K562 (cell line): ENCODE results near the gene ACYP2. TPM values are rescaled to one million over a fixed set of nuclear protein-coding genes. Genes with fewer than 3 reads are reported as not detected.

Source experiments
- ATAC-seq: fragments of 200-7000 bp; cut with Tn5 transposase; 3 replicates; pipeline ENCODE4 v1.9.1; 2020; ENCODE audit warnings: moderate library complexity
- BruUV-seq: library from RNA; stranded (reverse); fragments of 400-500 nt; replicated peaks from 2 replicates; lab custom pipeline; 2021; lab: Mats Ljungman, UMichigan
- CTCF ChIA-PET: fragments of 300-600 bp; formaldehyde crosslinking; extraction: SDS; loops from one replicate; lab custom pipeline; 2021; ENCODE audit warnings: low intra/inter-chr PET ratio; lab: Yijun Ruan, JAX
- POLR2A ChIA-PET: fragments of 300-600, 350-650 bp; sonication (Branson Sonifier 250); formaldehyde crosslinking; extraction: SDS; loops from one replicate; lab custom pipeline; 2021; ENCODE audit warnings: antibody characterized with exemption, inconsistent platforms; lab: Yijun Ruan, JAX
- DNase-seq, 4 experiments: peaks; one replicate each; pipeline versions ENCODE4 v3.0.0 to v3.0.0-alpha.2; 2011 to 2018; ENCODE audit warnings: low spot score in 3 of 4, mixed read lengths in 3 of 4; ENCODE audit errors: extremely low read depth in 1 of 4
- FAIRE-seq: peaks from 2 replicates; lab custom pipeline; 2011; peaks lifted over from hg19 to GRCh38; lab: Jason Lieb, UNC
- H2AFZ ChIP-seq: 2 replicates; pipeline ENCODE4 v1.6.0; 2011; ENCODE audit warnings: low read depth, low read length, control low read depth, inconsistent platforms
- H3K27ac ChIP-seq: fragments of 200-600 bp; 3 replicates; pipeline ENCODE4 v1.8.0; 2011; ENCODE audit warnings: low read depth, mild to moderate bottlenecking, control low read depth, inconsistent platforms, low read length, moderate library complexity, mixed read lengths; ENCODE audit errors: extremely low read depth
- H3K27me3 ChIP-seq, 2 experiments: fragments of 300-600 bp in 1 of 2; 2 replicates in 1 of 2; 3 replicates in 1 of 2; pipeline versions ENCODE4 v1.6.0 to v1.8.0; 2011; ENCODE audit warnings: inconsistent platforms in 2 of 2, low read length in 2 of 2, mild to moderate bottlenecking in 1 of 2, mixed read lengths in 1 of 2, moderate library complexity in 1 of 2; ENCODE audit not compliant: control insufficient read depth in 2 of 2, insufficient read depth in 2 of 2
- H3K36me3 ChIP-seq: fragments of 300-600 bp; 3 replicates; pipeline ENCODE4 v1.8.0; 2011; ENCODE audit warnings: mild to moderate bottlenecking, low read length, inconsistent platforms; ENCODE audit not compliant: control insufficient read depth, insufficient read depth
- H3K4me1 ChIP-seq, 2 experiments: fragments of 200-600 bp in 1 of 2; replicated peaks in 1 of 2; 2 replicates in 1 of 2; 3 replicates in 1 of 2; pipeline versions ENCODE4 v1.5.1 to v1.8.0; 2011; ENCODE audit warnings: inconsistent platforms in 2 of 2, low read length in 2 of 2, mild to moderate bottlenecking in 1 of 2, mixed read lengths in 1 of 2, moderate library complexity in 1 of 2; ENCODE audit not compliant: control insufficient read depth in 2 of 2, insufficient read depth in 2 of 2
- H3K4me2 ChIP-seq: 2 replicates; pipeline ENCODE4 v1.6.1; 2011; ENCODE audit warnings: low read length, control low read depth, inconsistent platforms, mixed read lengths; ENCODE audit not compliant: insufficient read depth
- H3K4me3 ChIP-seq: fragments of 200-600 bp; sonication (generic), shearing (Covaris generic); 2 replicates; pipeline ENCODE4 v1.5.1; 2016; ENCODE audit warnings: control low read depth, inconsistent platforms
- H3K79me2 ChIP-seq: fragments of 200-600 bp; 3 replicates; pipeline ENCODE4 v1.8.0; 2011; ENCODE audit warnings: low read length, inconsistent platforms; ENCODE audit not compliant: control insufficient read depth, insufficient read depth
- H3K9ac ChIP-seq, 2 experiments: 2 replicates each; pipeline versions ENCODE4 v1.6.0 to v1.6.1; 2011; ENCODE audit warnings: low read depth in 2 of 2, low read length in 2 of 2, control low read depth in 1 of 2, inconsistent platforms in 1 of 2, mild to moderate bottlenecking in 1 of 2, mixed read lengths in 1 of 2; ENCODE audit not compliant: insufficient read depth in 1 of 2
- H3K9me1 ChIP-seq: one replicate; pipeline ENCODE4 v1.6.0; 2011; ENCODE audit warnings: inconsistent platforms, mild to moderate bottlenecking, low read length, moderate library complexity; ENCODE audit not compliant: control insufficient read depth, insufficient read depth
- H3K9me3 ChIP-seq: replicated peaks from 2 replicates; pipeline ENCODE4 v1.5.1; 2011; ENCODE audit warnings: low read depth, low read length, inconsistent platforms; ENCODE audit not compliant: control insufficient read depth, insufficient read depth
- H4K20me1 ChIP-seq: replicated peaks from 2 replicates; pipeline ENCODE4 v1.6.1; 2011; ENCODE audit warnings: low read length, inconsistent platforms, mixed read lengths; ENCODE audit not compliant: control insufficient read depth, insufficient read depth
- CBFA2T2 ChIP-seq: fragments of 450-650 bp; conservative IDR thresholded peaks from 2 replicates; pipeline ENCODE4 v1.6.1; 2017; ENCODE audit warnings: mild to moderate bottlenecking
- CCNT2 ChIP-seq: IDR thresholded peaks from 2 replicates; pipeline ENCODE4 v1.6.1; 2011; ENCODE audit warnings: borderline replicate concordance, low read depth, mild to moderate bottlenecking, moderate library complexity, mixed read lengths, low read length; ENCODE audit not compliant: insufficient read length; ENCODE audit errors: extremely low read depth
- DEAF1 ChIP-seq: fragments of 450-650 bp; formaldehyde crosslinking; IDR thresholded peaks from 2 replicates; pipeline ENCODE4 v1.4.0; 2020; ENCODE audit warnings: mild to moderate bottlenecking, moderate library complexity
- REST ChIP-seq, 2 experiments: fragments of 450-650 bp; formaldehyde crosslinking in 1 of 2; IDR thresholded peaks; 2 replicates each; pipeline versions ENCODE4 v1.4.0 to v1.6.1; 2014 to 2020; ENCODE audit warnings: mild to moderate bottlenecking in 2 of 2, borderline replicate concordance in 1 of 2, low read depth in 1 of 2
- SP2 ChIP-seq: IDR thresholded peaks from 2 replicates; pipeline ENCODE4 v1.6.1; 2011; ENCODE audit warnings: mild to moderate bottlenecking, low read depth, low read length, moderate library complexity; ENCODE audit not compliant: poor library complexity, severe bottlenecking; ENCODE audit errors: extremely low read depth
- SPI1 ChIP-seq: IDR thresholded peaks from 2 replicates; pipeline ENCODE4 v1.6.1; 2011; ENCODE audit warnings: low read depth, low read length, control low read depth, borderline replicate concordance
- ZC3H8 ChIP-seq: fragments of 450-650 bp; IDR thresholded peaks from 2 replicates; pipeline ENCODE4 v1.6.1; 2017
- ZNF655 ChIP-seq: fragments of 250-450 bp; sonication (Bioruptor Pico); IDR thresholded peaks from 2 replicates; pipeline ENCODE4 v1.5.0; 2021
- WGBS: fragments of 100-300 bp; shearing (Covaris generic); methylation state at CpG from one replicate; pipeline ENCODE4 v1.1.6; 2016; ENCODE audit warnings: low coverage, mixed read lengths; ENCODE audit not compliant: insufficient coverage; ENCODE audit errors: missing lambda C conversion rate; 5-methylcytosine and 5-hydroxymethylcytosine counted together
- in situ Hi-C: fragments of 300-500 bp; cut with MboI; formaldehyde crosslinking; loops from 4 replicates; pipeline ENCODE4 v1.15.0; 2018; ENCODE audit warnings: inconsistent platforms, mixed read lengths
- intact Hi-C: fragments of 100-400 bp; cut with micrococcal nuclease; formaldehyde crosslinking; loops from 2 replicates; pipeline ENCODE4 v1.14.2; 2022
- polyA plus RNA-seq, 8 experiments: library from polyadenylated mRNA; depleted of rRNA in 4 of 8; stranded (reverse) in 5 of 8; unstranded in 3 of 8; fragments of >200 nt; fragmentation: Nextera tagmentation in 2 of 8; fragmentation: Illumina TruSeq in 1 of 8; extraction: Ambion mirVana in 2 of 8; extraction: Trizol in 1 of 8; gene quantifications; 2 replicates each; pipeline versions ENCODE4 v1.2.1 to v1.2.3, GENCODE V29; 2011 to 2014; ENCODE audit warnings: inconsistent platforms in 1 of 8, missing spikeins in 1 of 8
- total RNA-seq, 7 experiments: library from RNA; depleted of rRNA in 6 of 7; stranded (reverse); fragments of >200 nt in 6 of 7; fragmentation: Illumina TruSeq in 2 of 7; extraction: Trizol in 2 of 7; gene quantifications; 2 replicates each; pipeline versions ENCODE4 v1.2.1 to v1.2.3, GENCODE V29; 2011 to 2021; ENCODE audit warnings: low replicate concordance in 1 of 7

Gene ACYP2
- total and polyA plus RNA-seq, 9 of the 15 experiments (the other 6 are each of a cell fraction or from before 2014, with no cell fraction given), result 1.0 to 4.1 (median 2.0) TPM

- H3K27me3 ChIP-seq, result no peaks in the 10 kb centered on the region
- POLR2A ChIA-PET, result interaction anchor here (0.6 kb wide), 2 partner anchors 149 to 453 kb away, joined by 3 read pairs; no protein-coding TSS in a partner anchor
- H3K9me1 ChIP-seq, result no peaks in the 10 kb centered on the region
- H3K9ac ChIP-seq, result no peak overlapping the region
- peak; percentile 90 for ATAC-seq
- CTCF ChIA-PET, result interaction anchor here (0.6 to 0.9 kb wide), 3 partner anchors 386 to 943 kb away, joined by 3 to 5 read pairs (median 3); no protein-coding TSS in a partner anchor
- BruUV-seq, result no TSS peak
- H3K79me2 ChIP-seq, result no peaks in the 10 kb centered on the region
- H4K20me1 ChIP-seq, result no peaks in the 10 kb centered on the region
- peak overlapping the region; percentile 26 for H3K4me2 ChIP-seq
- no peak overlapping the region for H3K27ac ChIP-seq
- in situ Hi-C loops (no loop called here), intact Hi-C loops (loop anchor here (1.0 to 2.0 kb wide), 2 partner anchors 396 to 597 kb away; no protein-coding TSS in a partner anchor)
- no peak overlapping the region for H3K4me3 ChIP-seq
- H3K36me3 ChIP-seq, result no peaks in the 10 kb centered on the region
- H3K4me1 ChIP-seq, result no peaks in the 10 kb centered on the region; a peak in 2 of 5 replicates
- H2AFZ ChIP-seq, result peak overlapping the region; percentile 67
- H3K9me3 ChIP-seq, result no peaks in the 10 kb centered on the region
- peak; percentile 17 to 65 (median 35) for DNase-seq
- 24% methylated on average over 12 of the region's 12 CpGs for WGBS
- FAIRE-seq, result peak; percentile 87
- TF ChIP-seq SP2 (no peak), ZC3H8 (no peak), DEAF1 (CRISPR knock-in tag) (peak; percentile 43; the same call in 1 of the 2 replicates), REST (IDR thresholded peaks at IDR 0.05; ENCODE audit: borderline replicate concordance) (peak; percentile 55; the same call in 1 of the 2 replicates), REST (CRISPR knock-in tag; IDR thresholded peaks at IDR 0.05; ENCODE audit: low read depth) (no peak), ZNF655 (CRISPR knock-in tag) (no peak), CBFA2T2 (no peak), SPI1 (no peak), CCNT2 (no peak)
Measured at GRCh38 chr2:54106631-54107454, 8.6 kb upstream of the ACYP2 start.
